Upper lobe of left lung (tissue), 6 donors: ENCODE results near the gene C20orf96. TPM values are rescaled to one million over a fixed set of nuclear protein-coding genes. Genes with fewer than 3 reads are reported as not detected.

Experiments
- ATAC-seq, 2 donors: fragments of 200-7000 bp; cut with Tn5 transposase; one replicate each; pipeline ENCODE4 v1.9.1; 2022; ENCODE audit warnings: mild to moderate bottlenecking in 2 of 2, moderate library complexity in 2 of 2; ENCODE audit not compliant: low FRiP score in 2 of 2
- DNase-seq, 2 donors: peaks; one replicate each; pipeline ENCODE4 v3.0.0-alpha.2; 2019 to 2020
- H3K27ac ChIP-seq, 4 donors: fragments of 200-600 bp; sonication (generic); one replicate each; pipeline ENCODE4 v1.5.1; 2016 to 2019
- H3K27me3 ChIP-seq, 4 donors: fragments of 200-600 bp; sonication (generic); one replicate each; pipeline ENCODE4 v1.5.1; 2017 to 2019
- H3K36me3 ChIP-seq, 4 donors: fragments of 200-600 bp; sonication (generic); one replicate each; pipeline ENCODE4 v1.5.1; 2016 to 2019
- H3K4me1 ChIP-seq, 4 donors: fragments of 200-600 bp; sonication (generic); one replicate each; pipeline ENCODE4 v1.5.1; 2018 to 2019
- H3K4me3 ChIP-seq, 4 donors: fragments of 200-600 bp; sonication (generic); one replicate each; pipeline ENCODE4 v1.5.1; 2017 to 2019; ENCODE audit warnings: mild to moderate bottlenecking in 2 of 4, moderate library complexity in 1 of 4
- H3K9me3 ChIP-seq, 4 donors: fragments of 200-600 bp; sonication (generic); one replicate each; pipeline ENCODE4 v1.5.1; 2018 to 2019
- CTCF ChIP-seq, 6 experiments: fragments of 450-650 bp in 4 of 6; fragments of 200-600 bp in 2 of 6; sonication (generic) in 2 of 6; IDR thresholded peaks; one replicate each; pipeline ENCODE4 v1.5.1; 2016 to 2019; ENCODE audit warnings: antibody characterized with exemption in 6 of 6
- EP300 ChIP-seq, 4 donors: sonication (generic); formaldehyde crosslinking; IDR thresholded peaks; one replicate each; pipeline ENCODE4 v1.5.1; 2017; ENCODE audit warnings: antibody characterized with exemption in 4 of 4, control low read depth in 2 of 4
- POLR2A ChIP-seq, 4 donors: fragments of 450-650 bp; IDR thresholded peaks; one replicate each; pipeline ENCODE4 v1.5.1; 2016 to 2017; ENCODE audit warnings: antibody characterized with exemption in 4 of 4, mild to moderate bottlenecking in 2 of 4
- POLR2AphosphoS5 ChIP-seq, 2 donors: sonication (generic); formaldehyde crosslinking; IDR thresholded peaks; one replicate each; pipeline ENCODE4 v1.5.1; 2017; ENCODE audit warnings: antibody characterized with exemption in 2 of 2
- WGBS, 2 donors: methylation state at CpG; one replicate each; pipeline ENCODE4 v1.1.5; 2017 to 2018; 5-methylcytosine and 5-hydroxymethylcytosine counted together
- total RNA-seq, 6 donors: library from RNA; depleted of rRNA in 4 of 6; stranded (reverse); fragments of >200 nt in 4 of 6; gene quantifications; one replicate each; pipeline versions ENCODE4 v1.1.0 to v1.2.1, GENCODE V29; 2016 to 2021
- donor health status: DM: no; HTN: no; CAD: no; lungs with moderate emphysema.
- donor health status: DM: no; HTN: yes; CAD: no; lungs with severe emphysema.

The C20orf96 gene
- total RNA-seq, 6 donors from 2014 or later, result 3.0 to 31.4 (median 10.3) TPM

GRCh38 chr20:305745-306144, 15.2 kb upstream of the C20orf96 start:
- WGBS, 2 donors, result 73 to 78% methylated on average over 11 of the region's 11 CpGs
- no peak for ATAC-seq

GRCh38 chr20:301886-302848, 11.6 kb upstream of the C20orf96 start:
- 81 to 83% methylated on average over 13 of the region's 13 CpGs for WGBS, 2 donors
- peaks cover 28 to 37% (median 34%) of the 10 kb centered on the region in 4 donors for H3K4me1 ChIP-seq
- no peaks in the 10 kb centered on the region for H3K36me3 ChIP-seq
- DNase-seq, result no peak
- H3K9me3 ChIP-seq, result no peaks in the 10 kb centered on the region
- H3K4me3 ChIP-seq, result no peak overlapping the region
- H3K27ac ChIP-seq, result peak overlapping the region in 2 of 4 donors; percentile 70 to 100
- no peaks in the 10 kb centered on the region for H3K27me3 ChIP-seq
- TF ChIP-seq POLR2AphosphoS5 (IDR thresholded peaks at IDR 0.05) (no peak), EP300 (IDR thresholded peaks at IDR 0.05) (no peak), CTCF (IDR thresholded peaks at IDR 0.05) (no peak), POLR2A (IDR thresholded peaks at IDR 0.05) (no peak)
- ATAC-seq, result no peak

More at GRCh38 chr20:305745-306144, 15.2 kb upstream of the C20orf96 start:
- Histone ChIP-seq H3K36me3 (no peaks in the 10 kb centered on the region), H3K4me3 (no peak overlapping the region), H3K9me3 (no peaks in the 10 kb centered on the region), H3K27me3 (no peaks in the 10 kb centered on the region), H3K4me1 (peaks cover 21 to 29% (median 25%) of the 10 kb centered on the region in 4 donors), H3K27ac (no peak overlapping the region)
- TF ChIP-seq POLR2AphosphoS5 (IDR thresholded peaks at IDR 0.05) (no peak), POLR2A (IDR thresholded peaks at IDR 0.05) (no peak), EP300 (IDR thresholded peaks at IDR 0.05) (no peak), CTCF (IDR thresholded peaks at IDR 0.05) (no peak)
- DNase-seq, result no peak

GRCh38 chr20:300345-300990, 9.9 kb upstream of the C20orf96 start:
- H3K4me1 ChIP-seq, result peaks cover 34 to 48% (median 36%) of the 10 kb centered on the region in 4 donors
- peak overlapping the region in 1 of 4 donors; percentile 79 for H3K4me3 ChIP-seq
- H3K36me3 ChIP-seq, result no peaks in the 10 kb centered on the region
- 43 to 48% methylated on average over 10 of the region's 10 CpGs for WGBS, 2 donors
- H3K27me3 ChIP-seq, result no peaks in the 10 kb centered on the region
- TF ChIP-seq CTCF (IDR thresholded peaks at IDR 0.05) (no peak), EP300 (IDR thresholded peaks at IDR 0.05) (no peak), POLR2A (IDR thresholded peaks at IDR 0.05) (no peak), POLR2AphosphoS5 (IDR thresholded peaks at IDR 0.05) (no peak)
- no peak for DNase-seq
- no peaks in the 10 kb centered on the region for H3K9me3 ChIP-seq
- no peak for ATAC-seq
- H3K27ac ChIP-seq, result peak overlapping the region in 2 of 4 donors; percentile 70 to 100

- Histone ChIP-seq H3K4me1 (peaks cover 34 to 48% (median 36%) of the 10 kb centered on the region in 4 donors), H3K36me3 (no peaks in the 10 kb centered on the region), H3K27ac (peak overlapping the region; percentile 94 to 100 (median 99)), H3K4me3 (peak overlapping the region; percentile 79 to 92 (median 86)), H3K27me3 (no peaks in the 10 kb centered on the region), H3K9me3 (no peaks in the 10 kb centered on the region)
- TF ChIP-seq EP300 (IDR thresholded peaks at IDR 0.05) (no peak), CTCF (IDR thresholded peaks at IDR 0.05) (no peak), POLR2AphosphoS5 (IDR thresholded peaks at IDR 0.05) (no peak), POLR2A (IDR thresholded peaks at IDR 0.05) (no peak)
- ATAC-seq, result no peak
- 3 to 8% methylated on average over 15 of the region's 15 CpGs for WGBS, 2 donors
- no peak for DNase-seq
Measured at GRCh38 chr20:298776-299391, 8.3 kb upstream of the C20orf96 start.
